Neutrophil (primary cell): ENCODE results near the gene GLG1.

ENCODE experiments used
- H3K27ac ChIP-seq: fragments of 200-600 bp; sonication (generic); 2 replicates; pipeline ENCODE4 v1.5.1; 2016; ENCODE audit warnings: mild to moderate bottlenecking, moderate library complexity
- H3K27me3 ChIP-seq: fragments of 200-600 bp; sonication (generic); 2 replicates; pipeline ENCODE4 v1.6.0; 2016; ENCODE audit warnings: mild to moderate bottlenecking
- H3K36me3 ChIP-seq: fragments of 200-600 bp; sonication (generic); 2 replicates; pipeline ENCODE4 v1.5.1; 2017
- H3K4me1 ChIP-seq, 2 experiments: fragments of 200-600 bp in 1 of 2; sonication (generic) in 1 of 2; 1 replicate in 1 of 2; 2 replicates in 1 of 2; pipeline versions ENCODE4 v1.5.1 to v1.6.1; 2013 to 2016; ENCODE audit warnings: low read depth in 1 of 2, low read length in 1 of 2, mild to moderate bottlenecking in 1 of 2, moderate library complexity in 1 of 2; ENCODE audit not compliant: control insufficient read depth in 1 of 2, insufficient read depth in 1 of 2
- H3K4me3 ChIP-seq, 2 experiments: fragments of 200-600 bp in 1 of 2; sonication (generic) in 1 of 2; 1 replicate in 1 of 2; 2 replicates in 1 of 2; pipeline ENCODE4 v1.5.1; 2013 to 2016; ENCODE audit warnings: low read depth in 1 of 2, low read length in 1 of 2, mild to moderate bottlenecking in 1 of 2, moderate library complexity in 1 of 2
- H3K9me3 ChIP-seq: fragments of 200-600 bp; sonication (generic); 2 replicates; pipeline ENCODE4 v1.5.1; 2016
- CTCF ChIP-seq: fragments of 200-600 bp; sonication (generic); IDR thresholded peaks from 2 replicates; pipeline ENCODE4 v1.5.1; 2016; ENCODE audit warnings: antibody characterized with exemption

The GLG1 gene

GRCh38 chr16:74585846-74586443, 21.0 kb downstream of the GLG1 start:
- H3K36me3 ChIP-seq, result no peaks in the 10 kb centered on the region
- peaks cover 0 to 6% of the 10 kb centered on the region in 2 experiments for H3K4me1 ChIP-seq
- H3K4me3 ChIP-seq, result no peak overlapping the region
- H3K27me3 ChIP-seq, result no peaks in the 10 kb centered on the region
- no peak for TF ChIP-seq CTCF
- no peaks in the 10 kb centered on the region for H3K9me3 ChIP-seq
- H3K27ac ChIP-seq, result no peak overlapping the region

- Histone ChIP-seq H3K4me3 (no peak overlapping the region), H3K27me3 (no peaks in the 10 kb centered on the region), H3K4me1 (no peaks in the 10 kb centered on the region), H3K27ac (peak overlapping the region; percentile 11), H3K9me3 (no peaks in the 10 kb centered on the region), H3K36me3 (no peaks in the 10 kb centered on the region)
- TF ChIP-seq CTCF, result no peak
Measured at GRCh38 chr16:74583926-74584666, 22.8 kb downstream of the GLG1 start.

GRCh38 chr16:74582970-74583369, 23.9 kb downstream of the GLG1 start:
- Histone ChIP-seq H3K9me3 (no peaks in the 10 kb centered on the region), H3K4me3 (no peak overlapping the region), H3K27me3 (no peaks in the 10 kb centered on the region), H3K4me1 (no peaks in the 10 kb centered on the region), H3K36me3 (no peaks in the 10 kb centered on the region), H3K27ac (no peak overlapping the region)
- TF ChIP-seq CTCF, result no peak

- no peaks in the 10 kb centered on the region for H3K27me3 ChIP-seq
- H3K36me3 ChIP-seq, result no peaks in the 10 kb centered on the region
- no peaks in the 10 kb centered on the region for H3K4me1 ChIP-seq
- no peak for TF ChIP-seq CTCF
- no peak overlapping the region for H3K27ac ChIP-seq
- no peak overlapping the region for H3K4me3 ChIP-seq
- H3K9me3 ChIP-seq, result no peaks in the 10 kb centered on the region
Measured at GRCh38 chr16:74580833-74581232, 26.1 kb downstream of the GLG1 start.

- no peak overlapping the region for H3K4me3 ChIP-seq
- H3K4me1 ChIP-seq, result no peaks in the 10 kb centered on the region
- no peaks in the 10 kb centered on the region for H3K9me3 ChIP-seq
- H3K27ac ChIP-seq, result no peak overlapping the region
- no peaks in the 10 kb centered on the region for H3K27me3 ChIP-seq
- no peaks in the 10 kb centered on the region for H3K36me3 ChIP-seq
- TF ChIP-seq CTCF, result no peak
Measured at GRCh38 chr16:74578838-74579237, 28.1 kb downstream of the GLG1 start.
